ENCODE results near the gene MESD.

DNA sequence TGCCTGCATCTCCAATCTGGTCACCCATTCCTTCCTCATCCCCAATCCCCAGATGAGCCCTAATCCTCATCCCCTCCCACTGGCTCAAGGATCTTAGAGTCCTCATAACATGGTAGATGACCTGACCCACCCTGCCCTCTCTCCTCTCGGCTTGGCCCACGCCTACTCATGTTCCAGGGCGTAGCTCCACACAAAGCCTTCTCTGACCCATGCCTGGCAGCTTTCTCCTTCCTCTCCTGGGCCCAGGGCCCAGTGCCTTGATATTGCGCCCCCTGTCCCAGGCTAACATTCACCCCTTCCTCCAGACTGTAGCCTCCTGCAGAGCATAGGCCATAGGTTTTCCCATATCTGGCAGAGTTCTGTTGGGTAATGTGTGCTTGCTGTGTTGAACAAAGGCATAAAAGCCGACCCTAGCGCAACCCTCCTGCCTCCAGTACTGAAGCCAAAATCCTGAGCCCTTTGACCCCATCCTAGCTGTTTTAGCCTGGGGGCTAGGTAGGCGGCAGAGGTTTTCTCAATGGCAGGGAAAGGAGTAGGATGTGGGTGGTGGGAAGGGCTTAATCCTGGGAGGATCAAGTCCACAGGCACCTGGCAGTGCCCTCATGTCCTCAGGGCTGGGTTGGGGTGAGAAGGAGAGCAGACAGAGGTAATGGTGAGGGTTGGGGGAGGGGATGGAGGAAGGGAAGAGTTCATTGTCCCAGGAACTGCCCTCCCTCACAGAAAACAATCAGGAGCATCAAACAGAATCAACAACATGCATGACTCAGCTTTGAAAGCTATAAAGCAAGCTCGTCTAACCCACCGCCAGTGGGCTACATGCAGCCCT is 35.5 kb downstream of the MESD start:
- TF ChIP-seq SPI1 (IDR thresholded peaks at IDR 0.05; ENCODE audit: low read depth, low read length): no peak
- TF ChIP-seq TAF1 (IDR thresholded peaks at IDR 0.05; ENCODE audit: low read depth, low read length): no peak
- TF ChIP-seq POLR2AphosphoS5 (IDR thresholded peaks at IDR 0.05; ENCODE audit: low read depth, low read length): no peak
- TF ChIP-seq POLR2A (IDR thresholded peaks at IDR 0.05; ENCODE audit: low read depth, low read length): no peak
- no peak for TF ChIP-seq POU2F2 (IDR thresholded peaks at IDR 0.05; ENCODE audit: low read depth, low read length)
- TF ChIP-seq PAX5 (IDR thresholded peaks at IDR 0.05; ENCODE audit: insufficient read depth, low read length, severe bottlenecking): no peak

All from GM12891 (cell line).